ENCODE results near the gene HSF2. TPM values are rescaled to one million over a fixed set of nuclear protein-coding genes. Genes with fewer than 3 reads are reported as not detected.
A peak's percentile ranks its signal among the peaks of the same experiment; 100 is the strongest.

The HSF2 gene
- total and polyA plus RNA-seq, 8 donors: 11.0 to 45.9 (median 38.0) TPM

GRCh38 chr6:122476131-122476530, 76.7 kb downstream of the HSF2 start:
- Histone ChIP-seq H3K27ac (no peak overlapping the region), H3K27me3 (no peaks in the 10 kb centered on the region), H3K4me3 (no peak overlapping the region), H3K4me1 (peaks cover 4 to 9% of the 10 kb centered on the region in 2 donors), H3K36me3 (no peaks in the 10 kb centered on the region), H3K9me3 (no peaks in the 10 kb centered on the region)
- peak in 1 of 4 donors; percentile 14 for DNase-seq
- no peak for ATAC-seq
- intact Hi-C loops (cut with DNase I): no loop called here
- TF ChIP-seq, protein P1, sequence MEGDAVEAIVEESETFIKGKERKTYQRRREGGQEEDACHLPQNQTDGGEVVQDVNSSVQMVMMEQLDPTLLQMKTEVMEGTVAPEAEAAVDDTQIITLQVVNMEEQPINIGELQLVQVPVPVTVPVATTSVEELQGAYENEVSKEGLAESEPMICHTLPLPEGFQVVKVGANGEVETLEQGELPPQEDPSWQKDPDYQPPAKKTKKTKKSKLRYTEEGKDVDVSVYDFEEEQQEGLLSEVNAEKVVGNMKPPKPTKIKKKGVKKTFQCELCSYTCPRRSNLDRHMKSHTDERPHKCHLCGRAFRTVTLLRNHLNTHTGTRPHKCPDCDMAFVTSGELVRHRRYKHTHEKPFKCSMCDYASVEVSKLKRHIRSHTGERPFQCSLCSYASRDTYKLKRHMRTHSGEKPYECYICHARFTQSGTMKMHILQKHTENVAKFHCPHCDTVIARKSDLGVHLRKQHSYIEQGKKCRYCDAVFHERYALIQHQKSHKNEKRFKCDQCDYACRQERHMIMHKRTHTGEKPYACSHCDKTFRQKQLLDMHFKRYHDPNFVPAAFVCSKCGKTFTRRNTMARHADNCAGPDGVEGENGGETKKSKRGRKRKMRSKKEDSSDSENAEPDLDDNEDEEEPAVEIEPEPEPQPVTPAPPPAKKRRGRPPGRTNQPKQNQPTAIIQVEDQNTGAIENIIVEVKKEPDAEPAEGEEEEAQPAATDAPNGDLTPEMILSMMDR (IDR thresholded peaks at IDR 0.05): peak; percentile 24 to 25

GRCh38 chr6:122482750-122483080, 83.3 kb downstream of the HSF2 start:
- Histone ChIP-seq H3K4me3 (no peak overlapping the region), H3K4me1 (no peaks in the 10 kb centered on the region), H3K27me3 (no peaks in the 10 kb centered on the region), H3K36me3 (no peaks in the 10 kb centered on the region), H3K27ac (no peak overlapping the region), H3K9me3 (no peaks in the 10 kb centered on the region)
- no peak for ATAC-seq
- TF ChIP-seq, protein P1 (IDR thresholded peaks at IDR 0.05): no peak
- intact Hi-C loops (cut with DNase I): no loop called here
- DNase-seq: no peak

Other genes with a start within 250 kb of the HSF2 start
- 100 to 1,000 TPM; 173 to 189 TPM for gene SERINC1, start 72.2 kb downstream of the HSF2 start, total RNA-seq
- gene SERINC1, start 72.2 kb downstream of the HSF2 start, polyA plus RNA-seq (ENCODE audit: insufficient read length in 6 of 6): 100 to 1,000 TPM; 149 to 190 (median 159) TPM
- gene PKIB, start 210.8 kb downstream of the HSF2 start, total RNA-seq: 1 to 10 TPM; 2.2 to 2.3 TPM
- gene PKIB, start 210.8 kb downstream of the HSF2 start, polyA plus RNA-seq (ENCODE audit: insufficient read length in 6 of 6): 1 to 10 TPM; 1.2 to 2.7 (median 2.1) TPM